NCI-H2081 (cell line): ENCODE data around the gene PLK5.
"Not testable (repeated sequence)": the region's sequence is repeated elsewhere in the genome, so short reads cannot be mapped to it uniquely, and the experiment has no call there.

ENCODE experiments used
- DNase-seq, 2 experiments: peaks; one replicate each; lab custom pipeline; 2025; lab: John Stamatoyannopoulos, UW

Gene PLK5

GRCh38 chr19:1507763-1508506 lies 15.9 kb upstream of the PLK5 start:
- peak; percentile 91 to 93 for DNase-seq

- DNase-seq, result no peak
Observed at GRCh38 chr19:1508507-1508856, 15.4 kb upstream of the PLK5 start.

- DNase-seq, result no peak
Observed at GRCh38 chr19:1509602-1510441, 14.1 kb upstream of the PLK5 start.

GRCh38 chr19:1510442-1510806 lies 13.5 kb upstream of the PLK5 start:
- DNase-seq, result no peak

- no peak for DNase-seq
Observed at GRCh38 chr19:1510807-1511206, 13.1 kb upstream of the PLK5 start.

- no peak for DNase-seq
Observed at GRCh38 chr19:1511318-1512317, 12.3 kb upstream of the PLK5 start.

GRCh38 chr19:1512671-1513498 lies 11.0 kb upstream of the PLK5 start, which contains the start of gene ADAMTSL5:
ADAMTSL5 (minus strand) TSS chr19:1513019; CDS start chr19:1510943, 2,076 bp downstream.
- no peak for DNase-seq

GRCh38 chr19:1513499-1514294 lies 10.2 kb upstream of the PLK5 start:
- DNase-seq, result no peak

GRCh38 chr19:1514295-1514661 lies 9.6 kb upstream of the PLK5 start:
- DNase-seq, result no peak

- no peak for DNase-seq
Observed at GRCh38 chr19:1514986-1515721, 8.7 kb upstream of the PLK5 start.

GRCh38 chr19:1516395-1516753 lies 7.5 kb upstream of the PLK5 start:
- DNase-seq, result peak in 1 of 2 experiments; percentile 19

GRCh38 chr19:1518471-1518870 lies 5.4 kb upstream of the PLK5 start:
- DNase-seq, result no peak

GRCh38 chr19:1519802-1520201 lies 4.1 kb upstream of the PLK5 start:
- DNase-seq, result not testable (repeated sequence)

- DNase-seq, result no peak
Observed at GRCh38 chr19:1520203-1520780, 3.6 kb upstream of the PLK5 start.

- DNase-seq, result no peak
Observed at GRCh38 chr19:1521636-1522035, 2.2 kb upstream of the PLK5 start.

- DNase-seq, result no peak
Observed at GRCh38 chr19:1522061-1522460, 1.8 kb upstream of the PLK5 start.

- no peak for DNase-seq
Observed at GRCh38 chr19:1522838-1523237, 1.0 kb upstream of the PLK5 start.

- no peak for DNase-seq
Observed at GRCh38 chr19:1524287-1524971, 552 bp downstream of the PLK5 start.

GRCh38 chr19:1524972-1525325 lies 1.1 kb downstream of the PLK5 start:
- no peak for DNase-seq
